HepG2 (cell line): ENCODE results near the gene AHRR. TPM values are rescaled to one million over a fixed set of nuclear protein-coding genes. Genes with fewer than 3 reads are reported as not detected.

Experiments
- ARID4A ChIP-seq: sonication (generic); formaldehyde crosslinking; IDR thresholded peaks from 2 replicates; pipeline ENCODE4 v1.5.0; 2020; ENCODE audit warnings: mild to moderate bottlenecking, missing genetic modification reagents, borderline replicate concordance
- EEA1 ChIP-seq: sonication (generic); formaldehyde crosslinking; IDR thresholded peaks from 2 replicates; pipeline ENCODE4 v1.5.1; 2020; ENCODE audit warnings: mild to moderate bottlenecking, missing genetic modification reagents, borderline replicate concordance
- FOXC1 ChIP-seq: sonication (generic); formaldehyde crosslinking; IDR thresholded peaks from 2 replicates; pipeline ENCODE4 v1.8.0; 2022; ENCODE audit warnings: mild to moderate bottlenecking, missing genetic modification reagents, borderline replicate concordance
- HNF1B ChIP-seq: sonication (generic); formaldehyde crosslinking; IDR thresholded peaks from 2 replicates; pipeline ENCODE4 v1.5.1; 2020; ENCODE audit warnings: mild to moderate bottlenecking, moderate library complexity, missing genetic modification reagents
- HOXA9 ChIP-seq: sonication (generic); formaldehyde crosslinking; IDR thresholded peaks from 2 replicates; pipeline ENCODE4 v1.8.1; 2022; ENCODE audit warnings: missing genetic modification reagents, mild to moderate bottlenecking, moderate library complexity, borderline replicate concordance
- IKZF1 ChIP-seq: fragments of 450-650 bp; IDR thresholded peaks from 2 replicates; pipeline ENCODE4 v1.7.1; 2016
- JDP2 ChIP-seq: sonication (generic); formaldehyde crosslinking; IDR thresholded peaks from 2 replicates; pipeline ENCODE4 v1.8.1; 2022; ENCODE audit warnings: missing genetic modification reagents, borderline replicate concordance
- NFE2L1 ChIP-seq: sonication (generic); formaldehyde crosslinking; IDR thresholded peaks from 2 replicates; pipeline ENCODE4 v1.4.0; 2020; ENCODE audit warnings: missing genetic modification reagents, mild to moderate bottlenecking, borderline replicate concordance
- PRDM10 ChIP-seq: sonication (generic); formaldehyde crosslinking; IDR thresholded peaks from 2 replicates; pipeline ENCODE4 v1.4.0; 2020; ENCODE audit warnings: low read depth, missing genetic modification reagents
- YEATS4 ChIP-seq: sonication (generic); formaldehyde crosslinking; IDR thresholded peaks from 2 replicates; pipeline ENCODE4 v1.4.0; 2020; ENCODE audit warnings: missing genetic modification reagents, borderline replicate concordance
- ZBTB10 ChIP-seq: sonication (generic); formaldehyde crosslinking; IDR thresholded peaks from 2 replicates; pipeline ENCODE4 v1.4.0; 2020; ENCODE audit warnings: missing genetic modification reagents, borderline replicate concordance
- ZFP90 ChIP-seq: sonication (generic); formaldehyde crosslinking; IDR thresholded peaks from 2 replicates; pipeline ENCODE4 v1.8.0; 2022; ENCODE audit warnings: missing genetic modification reagents, mild to moderate bottlenecking, inconsistent platforms, borderline replicate concordance
- ZNF776 ChIP-seq: sonication (generic); formaldehyde crosslinking; IDR thresholded peaks from 2 replicates; pipeline ENCODE4 v1.4.0; 2020; ENCODE audit warnings: mild to moderate bottlenecking, missing genetic modification reagents
- ZNF790 ChIP-seq: sonication (generic); formaldehyde crosslinking; IDR thresholded peaks from 2 replicates; pipeline ENCODE4 v1.8.0; 2022; ENCODE audit warnings: missing genetic modification reagents, mild to moderate bottlenecking, borderline replicate concordance
- polyA plus RNA-seq, 8 experiments: library from polyadenylated mRNA; depleted of rRNA in 3 of 8; stranded (reverse) in 7 of 8; unstranded in 1 of 8; fragments of >200 nt; fragmentation: Illumina TruSeq in 4 of 8; extraction: Trizol in 4 of 8; gene quantifications; 2 replicates each; pipeline versions ENCODE4 v1.2.1 to v1.2.3, GENCODE V29; 2011 to 2016; ENCODE audit warnings: low read depth in 4 of 8, missing spikeins in 1 of 8, mixed read lengths in 1 of 8; ENCODE audit not compliant: insufficient read depth in 1 of 8
- total RNA-seq, 5 experiments: library from RNA; depleted of rRNA; stranded (reverse); fragments of >200 nt; fragmentation: Illumina TruSeq; extraction: Trizol; gene quantifications; 2 replicates each; pipeline ENCODE4 v1.2.3, GENCODE V29; 2016; ENCODE audit warnings: low read depth in 1 of 5

The AHRR gene
- total and polyA plus RNA-seq, 2 of the 13 experiments (the other 11 are each of a cell fraction or from before 2014, with no cell fraction given): 0.28 to 0.35 TPM

GRCh38 chr5:443239-444151 is 122.0 kb downstream of the AHRR start (continued):
- TF ChIP-seq HNF1B (CRISPR knock-in tag) (peak; percentile 25; the same call in 1 of the 2 replicates), ARID4A (CRISPR knock-in tag) (peak; percentile 75; the same call in 1 of the 2 replicates), EEA1 (CRISPR knock-in tag) (peak; percentile 44; the same call in 1 of the 2 replicates), ZNF790 (CRISPR knock-in tag) (no peak), NFE2L1 (CRISPR knock-in tag) (no peak), HOXA9 (CRISPR knock-in tag) (no peak), FOXC1 (0 out of 2 replicates have a peak, but pooled peaks have one; percentile 66), IKZF1 (no peak), ZFP90 (0 out of 2 replicates have a peak, but pooled peaks have one; percentile 10), ZBTB10 (CRISPR knock-in tag) (no peak), JDP2 (CRISPR knock-in tag) (no peak), YEATS4 (CRISPR knock-in tag) (peak; percentile 34; the same call in 1 of the 2 replicates), ZNF776 (CRISPR knock-in tag) (0 out of 2 replicates have a peak, but pooled peaks have one; percentile 13), PRDM10 (CRISPR knock-in tag) (no peak)
